Neuron (in vitro differentiated cells): Measurements from ENCODE around the gene CNTN4.

Source experiments
- H2AFZ ChIP-seq: one replicate; pipeline ENCODE4 v1.6.1; 2013; ENCODE audit warnings: low read depth, mild to moderate bottlenecking, inconsistent platforms, low read length, moderate library complexity
- H3K27me3 ChIP-seq: one replicate; pipeline ENCODE4 v1.6.1; 2013; ENCODE audit warnings: low read length; ENCODE audit not compliant: insufficient read depth
- H3K36me3 ChIP-seq: one replicate; pipeline ENCODE4 v1.6.1; 2013; ENCODE audit warnings: low read length; ENCODE audit not compliant: insufficient read depth
- H3K4me1 ChIP-seq: one replicate; pipeline ENCODE4 v1.6.1; 2013; ENCODE audit warnings: low read length; ENCODE audit not compliant: insufficient read depth
- H3K4me3 ChIP-seq: 2 replicates; pipeline ENCODE4 v1.5.1; 2013; ENCODE audit warnings: mild to moderate bottlenecking, low read length, moderate library complexity
- H3K9me3 ChIP-seq: one replicate; pipeline ENCODE4 v1.6.1; 2013; ENCODE audit warnings: low read length

Gene CNTN4

DNA sequence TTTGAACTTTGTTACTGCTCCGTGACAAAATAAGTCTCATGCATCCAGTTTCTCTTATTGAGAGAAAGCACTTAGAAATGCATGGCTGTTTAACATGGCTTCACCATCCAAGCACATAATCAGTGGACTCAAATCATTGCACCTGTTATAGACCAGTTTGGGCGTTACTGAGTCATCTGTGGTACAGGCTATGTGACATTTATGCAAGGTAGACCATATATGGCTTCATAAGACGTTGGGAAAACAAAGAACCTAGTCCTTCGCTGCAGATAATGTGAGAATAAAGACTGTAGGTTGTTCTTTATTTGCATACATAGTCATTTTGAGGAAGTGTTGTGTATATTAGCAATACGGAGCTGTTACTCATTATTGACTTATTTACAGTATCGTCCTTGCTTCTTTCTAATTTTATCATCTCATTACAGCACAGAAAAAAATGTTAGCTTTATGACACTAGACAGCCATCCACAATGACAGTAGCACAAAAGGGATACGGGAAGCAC lies 636.8 kb downstream of the CNTN4 start:
- Histone ChIP-seq H3K9me3 (no peaks in the 10 kb centered on the region), H2AFZ (no peak overlapping the region), H3K4me1 (peaks cover 26% of the 10 kb centered on the region)

DNA sequence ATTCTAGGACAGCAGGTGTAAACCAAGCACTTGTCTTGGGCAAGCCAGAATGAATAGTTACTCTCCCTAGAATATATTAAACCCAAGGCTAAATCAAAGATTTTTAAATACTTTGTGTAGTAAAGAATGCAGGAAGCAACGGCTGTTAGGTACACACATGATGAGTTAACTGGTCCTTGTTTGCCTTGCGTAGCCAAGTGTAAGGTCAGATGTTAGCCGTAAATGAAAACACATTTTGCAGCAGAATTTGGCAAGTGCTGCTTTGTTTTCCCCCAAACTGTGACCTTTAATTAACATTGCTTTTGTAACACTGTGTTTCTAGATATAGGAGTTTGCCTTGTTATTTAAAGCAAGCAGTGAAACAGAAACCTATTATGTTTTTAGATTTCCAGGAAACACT lies 642.9 kb downstream of the CNTN4 start:
- peaks cover 36% of the 10 kb centered on the region for H3K4me1 ChIP-seq
- H3K36me3 ChIP-seq: no peaks in the 10 kb centered on the region
- H3K9me3 ChIP-seq: no peaks in the 10 kb centered on the region
- H2AFZ ChIP-seq: no peak overlapping the region
- H3K27me3 ChIP-seq: no peaks in the 10 kb centered on the region
- H3K4me3 ChIP-seq: no peak overlapping the region

More for the DNA sequence above, 636.8 kb downstream of the CNTN4 start:
- H3K27me3 ChIP-seq: no peaks in the 10 kb centered on the region
- H3K4me3 ChIP-seq: no peak overlapping the region
- no peaks in the 10 kb centered on the region for H3K36me3 ChIP-seq

GRCh38 chr3:2765002-2765579 lies 666.4 kb downstream of the CNTN4 start:
- Histone ChIP-seq H3K4me3 (no peak overlapping the region), H3K4me1 (no peaks in the 10 kb centered on the region), H3K27me3 (no peaks in the 10 kb centered on the region), H3K36me3 (no peaks in the 10 kb centered on the region), H2AFZ (no peak overlapping the region), H3K9me3 (no peaks in the 10 kb centered on the region)

DNA sequence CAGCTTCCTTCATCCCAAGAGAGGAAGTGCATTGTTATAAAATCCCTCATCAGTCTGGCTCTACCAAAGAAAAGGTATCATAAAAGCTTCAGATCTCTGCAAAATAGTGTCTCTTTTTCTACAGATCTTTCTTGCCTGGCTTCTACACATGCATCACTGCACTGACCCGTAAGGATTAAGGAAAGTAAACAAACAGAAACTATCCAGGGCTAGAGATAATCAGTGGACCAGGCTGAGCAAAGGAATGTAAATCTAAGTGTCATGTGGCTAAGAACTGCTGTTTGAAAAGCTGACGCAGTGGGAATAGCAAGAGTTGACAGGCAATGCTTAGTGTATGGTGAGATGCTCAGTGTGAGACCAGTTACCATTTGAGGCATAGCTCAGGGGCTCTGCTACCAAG lies 671.8 kb downstream of the CNTN4 start:
- Histone ChIP-seq H3K36me3 (no peaks in the 10 kb centered on the region), H3K4me3 (no peak overlapping the region), H2AFZ (peak overlapping the region; percentile 21), H3K27me3 (no peaks in the 10 kb centered on the region), H3K4me1 (peaks cover 8% of the 10 kb centered on the region), H3K9me3 (no peaks in the 10 kb centered on the region)

DNA sequence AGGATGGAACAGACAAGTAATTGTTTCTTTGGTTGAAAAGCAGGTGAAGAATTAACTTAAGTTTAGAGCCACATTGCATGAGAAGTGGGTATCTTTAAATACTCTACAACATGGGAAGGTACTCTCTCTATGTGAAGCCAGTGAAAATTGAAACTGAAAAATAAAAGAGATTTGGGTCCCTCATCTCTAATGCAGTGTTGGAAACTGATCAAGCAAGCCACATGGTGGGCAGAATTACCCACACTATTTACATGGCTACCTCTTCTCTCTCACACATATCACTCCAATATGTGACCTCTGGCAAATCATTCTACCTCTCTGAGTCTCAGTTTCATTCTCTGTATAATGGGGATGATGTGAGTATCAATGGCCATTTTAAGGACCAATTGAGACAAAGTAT lies 672.5 kb downstream of the CNTN4 start:
- H3K36me3 ChIP-seq: no peaks in the 10 kb centered on the region
- H3K4me1 ChIP-seq: peaks cover 8% of the 10 kb centered on the region
- no peak overlapping the region for H2AFZ ChIP-seq
- H3K9me3 ChIP-seq: no peaks in the 10 kb centered on the region
- H3K27me3 ChIP-seq: no peaks in the 10 kb centered on the region
- H3K4me3 ChIP-seq: no peak overlapping the region

- no peaks in the 10 kb centered on the region for H3K27me3 ChIP-seq
- no peak overlapping the region for H3K4me3 ChIP-seq
- H3K4me1 ChIP-seq: peaks cover 8% of the 10 kb centered on the region
- no peak overlapping the region for H2AFZ ChIP-seq
- H3K36me3 ChIP-seq: no peaks in the 10 kb centered on the region
- H3K9me3 ChIP-seq: no peaks in the 10 kb centered on the region
These were observed 673.1 kb downstream of the CNTN4 start for GRCh38 chr3:2771741-2772140.

DNA sequence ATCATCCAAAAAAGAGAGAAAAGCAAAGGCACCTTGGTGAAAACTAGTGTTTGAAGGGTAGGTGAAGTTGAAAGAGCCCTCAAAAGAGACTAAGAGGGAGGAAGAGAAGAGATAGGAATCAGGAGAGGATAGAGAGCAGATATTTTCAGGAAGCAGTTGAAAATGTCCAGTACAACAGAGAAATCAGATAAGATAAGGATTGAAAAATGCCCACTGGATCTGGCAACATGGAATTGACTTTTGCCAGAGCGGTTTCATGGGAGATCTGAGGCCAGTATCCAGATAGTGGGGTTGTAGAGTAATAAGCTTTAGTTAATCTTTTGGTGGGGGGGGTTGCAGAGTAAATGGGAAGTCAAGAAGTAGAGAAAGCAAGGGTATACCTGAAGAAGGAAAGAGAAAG lies 674.1 kb downstream of the CNTN4 start:
- Histone ChIP-seq H3K36me3 (no peaks in the 10 kb centered on the region), H3K4me3 (no peak overlapping the region), H3K4me1 (peaks cover 8% of the 10 kb centered on the region), H3K9me3 (no peaks in the 10 kb centered on the region), H2AFZ (no peak overlapping the region), H3K27me3 (no peaks in the 10 kb centered on the region)

GRCh38 chr3:2774481-2775249 lies 676.0 kb downstream of the CNTN4 start:
- Histone ChIP-seq H3K4me3 (no peak overlapping the region), H2AFZ (no peak overlapping the region), H3K4me1 (peaks cover 8% of the 10 kb centered on the region), H3K27me3 (no peaks in the 10 kb centered on the region), H3K9me3 (no peaks in the 10 kb centered on the region), H3K36me3 (no peaks in the 10 kb centered on the region)

DNA sequence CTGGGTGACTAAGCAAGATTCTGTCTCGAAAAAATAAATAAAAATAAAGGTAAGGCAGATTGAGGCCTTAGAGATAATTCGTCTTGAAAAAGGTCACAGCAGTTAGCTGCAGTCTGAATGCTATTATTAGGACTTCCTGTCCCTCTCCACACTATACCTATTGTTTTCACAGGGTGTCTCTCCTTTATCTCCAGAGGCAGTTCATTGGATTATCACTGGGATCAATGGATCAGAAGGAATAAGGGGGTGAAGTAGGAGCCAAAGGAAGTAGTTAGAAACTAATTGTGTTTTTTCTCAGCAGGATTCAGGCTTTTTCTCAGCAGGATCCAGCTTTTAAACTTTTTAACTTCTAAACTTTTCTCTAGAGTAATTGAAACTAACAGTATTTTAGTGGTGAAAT lies 684.6 kb downstream of the CNTN4 start:
- no peaks in the 10 kb centered on the region for H3K36me3 ChIP-seq
- no peaks in the 10 kb centered on the region for H3K9me3 ChIP-seq
- no peak overlapping the region for H3K4me3 ChIP-seq
- peaks cover 2% of the 10 kb centered on the region for H3K4me1 ChIP-seq
- H2AFZ ChIP-seq: no peak overlapping the region
- no peaks in the 10 kb centered on the region for H3K27me3 ChIP-seq

GRCh38 chr3:2784627-2785026 lies 686.0 kb downstream of the CNTN4 start:
- H3K36me3 ChIP-seq: no peaks in the 10 kb centered on the region
- no peak overlapping the region for H2AFZ ChIP-seq
- H3K27me3 ChIP-seq: no peaks in the 10 kb centered on the region
- peaks cover 2% of the 10 kb centered on the region for H3K4me1 ChIP-seq
- H3K4me3 ChIP-seq: no peak overlapping the region
- H3K9me3 ChIP-seq: no peaks in the 10 kb centered on the region

GRCh38 chr3:2790266-2790815 lies 691.7 kb downstream of the CNTN4 start:
- H3K27me3 ChIP-seq: no peaks in the 10 kb centered on the region
- H3K36me3 ChIP-seq: no peaks in the 10 kb centered on the region
- peaks cover 6% of the 10 kb centered on the region for H3K4me1 ChIP-seq
- H3K9me3 ChIP-seq: no peaks in the 10 kb centered on the region
- no peak overlapping the region for H3K4me3 ChIP-seq
- H2AFZ ChIP-seq: no peak overlapping the region

DNA sequence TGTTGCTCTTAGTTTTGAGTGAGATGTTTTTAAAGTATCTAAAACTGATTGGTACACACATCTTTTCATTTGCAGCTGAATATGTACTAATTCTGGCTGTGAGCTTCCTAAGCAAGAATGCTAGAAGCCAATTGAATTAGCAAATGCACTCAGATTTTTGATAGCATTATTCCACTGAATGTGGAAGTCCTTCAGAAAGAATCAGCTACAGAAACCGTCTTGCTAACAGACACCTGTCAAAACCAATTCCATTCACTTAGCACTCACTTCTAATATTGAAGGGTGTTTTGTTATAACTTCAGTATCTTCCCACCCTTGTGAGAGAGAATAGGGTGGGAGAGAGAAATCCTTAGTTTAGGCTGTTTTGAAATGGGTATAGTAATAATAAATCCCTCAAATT lies 693.8 kb downstream of the CNTN4 start:
- Histone ChIP-seq H3K4me3 (no peak overlapping the region), H3K4me1 (peaks cover 6% of the 10 kb centered on the region), H3K36me3 (no peaks in the 10 kb centered on the region), H2AFZ (no peak overlapping the region), H3K27me3 (no peaks in the 10 kb centered on the region), H3K9me3 (no peaks in the 10 kb centered on the region)

- Histone ChIP-seq H3K36me3 (no peaks in the 10 kb centered on the region), H2AFZ (no peak overlapping the region), H3K4me3 (no peak overlapping the region), H3K9me3 (no peaks in the 10 kb centered on the region), H3K4me1 (peaks cover 6% of the 10 kb centered on the region), H3K27me3 (no peaks in the 10 kb centered on the region)
These were observed 695.3 kb downstream of the CNTN4 start for GRCh38 chr3:2793987-2794386.
